Measurements from ENCODE around the gene TMEM164.

The TMEM164 gene

DNA sequence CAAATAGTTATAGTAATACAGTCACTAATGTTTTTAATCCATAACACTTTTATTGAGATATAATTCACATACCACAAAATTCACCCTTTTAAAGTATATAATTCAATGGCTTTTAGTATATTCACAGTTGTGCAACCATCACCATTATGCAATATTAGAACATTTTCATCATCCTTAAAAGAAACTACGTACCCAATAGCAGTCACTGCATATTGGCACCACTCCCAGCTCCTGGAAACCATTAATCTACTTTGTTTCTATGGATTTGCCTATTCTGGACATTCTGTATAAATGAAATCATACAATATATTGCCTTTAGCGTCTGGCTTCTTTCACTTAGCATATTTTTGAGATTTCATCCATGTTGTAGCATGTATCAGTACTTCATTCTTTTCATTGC lies 215.7 kb downstream of the TMEM164 start:
- TF ChIP-seq, protein P1, sequence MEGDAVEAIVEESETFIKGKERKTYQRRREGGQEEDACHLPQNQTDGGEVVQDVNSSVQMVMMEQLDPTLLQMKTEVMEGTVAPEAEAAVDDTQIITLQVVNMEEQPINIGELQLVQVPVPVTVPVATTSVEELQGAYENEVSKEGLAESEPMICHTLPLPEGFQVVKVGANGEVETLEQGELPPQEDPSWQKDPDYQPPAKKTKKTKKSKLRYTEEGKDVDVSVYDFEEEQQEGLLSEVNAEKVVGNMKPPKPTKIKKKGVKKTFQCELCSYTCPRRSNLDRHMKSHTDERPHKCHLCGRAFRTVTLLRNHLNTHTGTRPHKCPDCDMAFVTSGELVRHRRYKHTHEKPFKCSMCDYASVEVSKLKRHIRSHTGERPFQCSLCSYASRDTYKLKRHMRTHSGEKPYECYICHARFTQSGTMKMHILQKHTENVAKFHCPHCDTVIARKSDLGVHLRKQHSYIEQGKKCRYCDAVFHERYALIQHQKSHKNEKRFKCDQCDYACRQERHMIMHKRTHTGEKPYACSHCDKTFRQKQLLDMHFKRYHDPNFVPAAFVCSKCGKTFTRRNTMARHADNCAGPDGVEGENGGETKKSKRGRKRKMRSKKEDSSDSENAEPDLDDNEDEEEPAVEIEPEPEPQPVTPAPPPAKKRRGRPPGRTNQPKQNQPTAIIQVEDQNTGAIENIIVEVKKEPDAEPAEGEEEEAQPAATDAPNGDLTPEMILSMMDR (conservative IDR thresholded peaks at IDR 0.05; ENCODE audit: low read depth, low read length): no peak
- H3K4me3 ChIP-seq (ENCODE audit: low read depth, low read length): no peak overlapping the region
- peak; percentile 73 for DNase-seq (ENCODE audit: low read depth)

DNA sequence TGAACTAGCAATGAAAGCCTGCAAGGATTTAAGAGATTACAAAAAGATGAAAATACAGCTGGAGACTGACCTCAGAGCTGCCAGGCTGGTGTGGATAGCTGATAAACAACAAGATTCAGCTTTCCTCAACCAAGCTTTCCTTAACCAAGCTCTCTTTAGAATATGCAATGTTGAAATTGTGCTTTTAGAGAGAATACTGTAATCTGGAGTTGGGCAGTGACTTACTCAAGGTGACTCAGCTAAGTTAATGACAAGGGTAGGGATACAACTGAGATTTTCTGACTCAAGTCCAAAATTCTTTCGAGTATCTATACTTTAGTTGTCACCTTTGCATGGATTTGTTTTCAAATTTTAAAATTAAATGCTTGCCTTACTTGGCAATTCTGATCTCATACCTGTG lies 217.0 kb downstream of the TMEM164 start:
- H3K4me3 ChIP-seq (ENCODE audit: low read depth, low read length): no peak overlapping the region
- TF ChIP-seq, protein P1 (conservative IDR thresholded peaks at IDR 0.05; ENCODE audit: low read depth, low read length): no peak
- DNase-seq (ENCODE audit: low read depth): peak; percentile 49

DNA sequence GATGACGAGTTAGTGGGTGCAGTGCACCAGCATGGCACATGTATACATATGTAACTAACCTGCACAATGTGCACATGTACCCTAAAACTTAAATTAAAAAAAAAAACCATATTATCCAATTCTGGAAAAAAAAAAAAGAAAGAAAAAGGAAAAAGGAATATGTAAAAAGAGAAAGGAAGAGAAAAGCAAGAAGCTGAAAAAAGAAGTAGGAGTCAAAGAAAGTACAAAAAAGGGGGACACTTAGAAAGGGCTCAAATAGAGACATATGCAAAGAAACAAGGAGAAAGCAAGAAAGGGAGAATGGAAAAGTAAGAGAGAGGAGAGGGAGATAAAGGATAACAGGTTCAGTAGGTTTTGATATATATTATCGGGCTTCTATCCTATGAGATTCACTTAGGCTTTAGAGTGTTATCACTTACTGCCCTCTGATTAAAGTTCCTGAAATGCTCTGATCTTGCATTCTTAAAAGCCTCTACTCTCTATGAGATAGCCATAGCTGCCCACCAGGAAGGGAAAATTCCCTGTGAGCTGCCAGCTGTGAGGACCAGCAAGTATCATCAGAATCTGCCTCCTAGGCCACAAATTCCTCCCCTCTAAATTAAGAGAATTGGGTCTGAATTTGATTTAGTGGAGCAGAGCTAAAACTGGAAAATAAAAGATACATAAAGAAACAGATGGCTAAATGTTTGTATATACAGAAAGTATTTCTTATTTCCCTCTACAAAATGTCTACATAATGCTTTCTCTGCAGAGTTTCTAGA lies 219.8 kb downstream of the TMEM164 start:
- DNase-seq (ENCODE audit: low read depth): no peak
- H3K4me3 ChIP-seq (ENCODE audit: low read depth, low read length): no peak overlapping the region
- TF ChIP-seq, protein P1 (conservative IDR thresholded peaks at IDR 0.05; ENCODE audit: low read depth, low read length): no peak

DNA sequence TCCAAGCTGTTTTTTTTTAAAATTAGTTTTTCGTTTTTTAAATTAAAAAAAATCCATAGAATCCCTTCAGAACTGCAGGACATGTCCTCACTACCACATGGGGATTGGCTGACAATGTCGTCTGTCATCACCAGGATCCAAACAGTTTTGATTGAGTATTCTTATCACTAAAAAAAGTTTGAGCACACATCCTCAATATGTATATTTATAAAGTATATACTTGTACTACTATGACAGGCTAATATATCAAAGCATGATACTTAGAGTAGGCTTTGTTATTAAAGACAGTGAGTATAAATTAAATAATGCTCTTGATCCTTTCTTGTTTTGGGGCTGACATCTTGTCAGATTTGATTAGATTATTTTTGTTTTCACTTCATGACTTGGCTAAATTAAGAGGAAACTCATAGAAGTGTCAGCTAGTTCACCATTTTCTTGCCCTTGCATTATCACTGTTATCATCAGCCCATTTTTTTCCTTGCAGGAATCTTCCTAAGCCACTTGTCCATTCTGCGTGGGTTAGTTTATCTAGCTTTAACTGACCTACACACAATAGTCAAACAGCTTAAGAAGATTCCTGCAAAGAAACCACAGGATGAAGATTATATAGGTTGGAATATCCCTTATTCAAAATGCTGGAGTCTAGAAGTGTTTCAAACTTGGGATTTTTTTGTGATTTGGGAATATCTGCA lies 222.2 kb downstream of the TMEM164 start:
- TF ChIP-seq, protein P1 (conservative IDR thresholded peaks at IDR 0.05; ENCODE audit: low read depth, low read length): no peak
- no peak for DNase-seq (ENCODE audit: low read depth)
- no peak overlapping the region for H3K4me3 ChIP-seq (ENCODE audit: low read depth, low read length)

DNA sequence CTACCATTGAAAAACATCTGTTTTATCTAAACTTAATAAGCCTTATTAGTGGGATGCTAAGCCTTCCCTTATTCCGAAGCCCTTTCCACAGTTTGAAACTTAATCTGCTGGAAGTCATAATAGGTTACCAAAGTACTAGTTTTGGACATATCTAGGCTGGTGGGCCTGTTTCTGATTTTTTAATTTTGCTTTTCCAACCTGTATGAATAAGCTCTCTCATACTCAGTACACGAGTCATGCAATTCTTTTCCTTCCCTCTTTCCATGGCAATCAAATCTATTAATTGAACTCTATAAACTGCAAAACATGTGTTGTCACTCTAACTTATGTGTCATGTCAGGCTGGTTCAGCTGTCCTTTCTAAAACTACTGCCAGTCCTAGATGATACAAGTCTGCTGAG lies 224.0 kb downstream of the TMEM164 start:
- TF ChIP-seq, protein P1 (conservative IDR thresholded peaks at IDR 0.05; ENCODE audit: low read depth, low read length): no peak
- no peak overlapping the region for H3K4me3 ChIP-seq (ENCODE audit: low read depth, low read length)
- DNase-seq (ENCODE audit: low read depth): no peak
